KMS-11 (cell line): ENCODE measurements around the gene TWIST1.

Source experiments
- H2AFZ ChIP-seq: fragments of 200-600 bp; sonication (generic); 2 replicates; pipeline ENCODE4 v1.6.1; 2016; ENCODE audit warnings: antibody characterized with exemption, mixed run types, low read depth
- H3K27ac ChIP-seq: fragments of 200-600 bp; sonication (generic); 2 replicates; pipeline ENCODE4 v1.6.1; 2016; ENCODE audit warnings: mild to moderate bottlenecking, mixed run types
- H3K27me3 ChIP-seq: fragments of 200-600 bp; sonication (generic); 2 replicates; pipeline ENCODE4 v1.6.1; 2017; ENCODE audit warnings: mild to moderate bottlenecking, low read depth, mixed run types, moderate library complexity; ENCODE audit not compliant: insufficient read depth
- H3K36me3 ChIP-seq: fragments of 200-600 bp; sonication (generic); 2 replicates; pipeline ENCODE4 v1.6.1; 2017; ENCODE audit warnings: mild to moderate bottlenecking, mixed run types; ENCODE audit not compliant: insufficient read depth
- H3K4me1 ChIP-seq: fragments of 200-600 bp; sonication (generic); 2 replicates; pipeline ENCODE4 v1.6.1; 2016; ENCODE audit warnings: mild to moderate bottlenecking, low read depth, mixed run types; ENCODE audit not compliant: poor library complexity, severe bottlenecking
- H3K4me2 ChIP-seq: fragments of 200-600 bp; sonication (generic); 2 replicates; pipeline ENCODE4 v1.7.0; 2016; ENCODE audit warnings: mild to moderate bottlenecking, mixed run types
- H3K4me3 ChIP-seq: fragments of 200-600 bp; sonication (generic); IDR thresholded peaks from 2 replicates; pipeline ENCODE4 v1.6.1; 2017; ENCODE audit warnings: low read depth, low read length, mixed read lengths; ENCODE audit not compliant: insufficient read depth
- H3K79me2 ChIP-seq: fragments of 200-600 bp; sonication (generic); 2 replicates; pipeline ENCODE4 v1.6.1; 2016; ENCODE audit warnings: low read depth, mixed run types; ENCODE audit not compliant: insufficient read depth
- H3K9ac ChIP-seq: fragments of 200-600 bp; sonication (generic); 2 replicates; pipeline ENCODE4 v1.6.1; 2016; ENCODE audit warnings: mild to moderate bottlenecking, mixed run types
- H4K20me1 ChIP-seq: fragments of 200-600 bp; sonication (generic); 2 replicates; pipeline ENCODE4 v1.6.1; 2016; ENCODE audit warnings: mild to moderate bottlenecking, mixed run types; ENCODE audit not compliant: insufficient read depth
- CTCF ChIP-seq: fragments of 200-600 bp; sonication (generic); conservative IDR thresholded peaks from 2 replicates; pipeline ENCODE4 v1.6.1; 2017; ENCODE audit warnings: low read depth, mild to moderate bottlenecking, antibody characterized with exemption, low read length, moderate library complexity, mixed read lengths

Gene TWIST1

GRCh38 chr7:19133390-19133789, 16.0 kb upstream of the TWIST1 start:
- Histone ChIP-seq H3K27me3 (no peaks in the 10 kb centered on the region), H3K79me2 (no peaks in the 10 kb centered on the region), H3K27ac (no peak overlapping the region), H2AFZ (no peak overlapping the region), H3K4me2 (no peak overlapping the region), H4K20me1 (no peaks in the 10 kb centered on the region), H3K36me3 (no peaks in the 10 kb centered on the region), H3K4me1 (no peaks in the 10 kb centered on the region), H3K9ac (no peak overlapping the region), H3K4me3 (no peak overlapping the region)
- no peak for TF ChIP-seq CTCF

GRCh38 chr7:19128856-19129255, 11.4 kb upstream of the TWIST1 start:
- TF ChIP-seq CTCF, result no peak
- Histone ChIP-seq H3K79me2 (no peaks in the 10 kb centered on the region), H3K9ac (no peak overlapping the region), H4K20me1 (no peaks in the 10 kb centered on the region), H3K36me3 (no peaks in the 10 kb centered on the region), H3K4me1 (no peaks in the 10 kb centered on the region), H3K27me3 (no peaks in the 10 kb centered on the region), H2AFZ (no peak overlapping the region), H3K27ac (no peak overlapping the region), H3K4me2 (no peak overlapping the region), H3K4me3 (no peak overlapping the region)

GRCh38 chr7:19121977-19122588, 4.6 kb upstream of the TWIST1 start:
- Histone ChIP-seq H3K4me1 (no peaks in the 10 kb centered on the region), H3K4me3 (no peak overlapping the region), H3K79me2 (no peaks in the 10 kb centered on the region), H2AFZ (no peak overlapping the region), H3K36me3 (no peaks in the 10 kb centered on the region), H3K27ac (no peak overlapping the region), H3K4me2 (no peak overlapping the region), H3K27me3 (no peaks in the 10 kb centered on the region), H3K9ac (no peak overlapping the region), H4K20me1 (no peaks in the 10 kb centered on the region)
- TF ChIP-seq CTCF, result peak; percentile 80

GRCh38 chr7:19119870-19120486, 2.5 kb upstream of the TWIST1 start:
- no peaks in the 10 kb centered on the region for H3K27me3 ChIP-seq
- no peak overlapping the region for H3K27ac ChIP-seq
- H4K20me1 ChIP-seq, result no peaks in the 10 kb centered on the region
- no peak for TF ChIP-seq CTCF
- H2AFZ ChIP-seq, result no peak overlapping the region
- H3K4me3 ChIP-seq, result no peak overlapping the region
- H3K9ac ChIP-seq, result no peak overlapping the region
- peaks cover 6% of the 10 kb centered on the region for H3K4me1 ChIP-seq
- H3K36me3 ChIP-seq, result no peaks in the 10 kb centered on the region
- peaks cover 16% of the 10 kb centered on the region for H3K79me2 ChIP-seq
- H3K4me2 ChIP-seq, result no peak overlapping the region
